Measurements from ENCODE around the gene MORN5. TPM values are rescaled to one million over a fixed set of nuclear protein-coding genes. Genes with fewer than 3 reads are reported as not detected.
A peak's percentile ranks its signal among the peaks of the same experiment; 100 is the strongest.

The MORN5 gene
- total RNA-seq, 1 experiment from 2014 or later = not detected

DNA sequence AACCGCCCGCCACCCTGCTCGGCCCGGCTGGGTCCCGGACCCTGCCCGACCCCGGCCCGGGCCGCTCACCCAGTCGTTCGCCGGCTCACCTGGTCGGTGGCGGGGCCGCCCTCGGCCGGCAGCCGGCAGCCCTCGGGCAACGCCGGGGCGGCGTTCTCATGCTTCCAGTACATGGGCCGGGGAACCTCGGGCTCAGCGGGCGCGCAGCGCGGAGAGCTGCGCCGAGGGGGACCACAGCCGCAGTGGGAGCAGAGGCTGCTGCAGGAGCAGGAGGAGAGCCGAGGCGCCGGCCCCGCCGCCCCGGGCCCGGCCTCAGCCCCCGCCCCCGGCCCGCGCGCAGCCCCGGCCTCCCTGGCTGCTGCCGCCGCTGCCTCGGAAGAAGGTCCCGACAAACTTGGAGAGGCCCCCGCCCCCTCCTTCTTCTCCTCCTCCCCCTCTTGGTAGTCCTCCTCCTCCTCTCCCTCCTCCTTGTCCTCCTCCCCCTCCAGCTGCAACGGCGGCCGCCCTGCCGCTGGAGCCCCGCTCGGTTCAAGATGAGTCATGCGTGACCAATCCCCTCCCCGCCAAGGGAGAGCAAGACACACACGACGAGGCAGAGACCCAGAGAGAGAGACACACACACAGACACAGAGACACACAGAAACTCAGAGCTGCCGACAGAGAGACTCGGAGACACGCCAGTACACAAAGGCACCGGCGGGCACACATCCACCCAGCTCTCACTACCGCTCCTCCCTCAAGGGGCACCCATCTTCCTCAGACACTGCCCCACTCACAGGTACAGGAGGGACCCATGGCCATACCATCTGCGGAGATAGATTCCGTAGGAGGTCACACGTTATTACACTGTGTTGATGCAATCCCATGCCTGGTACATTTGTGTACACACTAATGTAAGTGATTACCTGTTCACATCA lies 69.1 kb downstream of the MORN5 start, which contains the start of gene LHX6:
Gene LHX6, minus strand, starts transcription at position 390 of the 917 bp plus-strand sequence. Its CDS starts 217 bp downstream, at position 173.
- peak; percentile 56 for DNase-seq (ENCODE audit: low read depth)

- no peak for DNase-seq (ENCODE audit: low read depth)
These were observed 69.8 kb downstream of the MORN5 start for GRCh38 chr9:122229485-122229837.

DNA sequence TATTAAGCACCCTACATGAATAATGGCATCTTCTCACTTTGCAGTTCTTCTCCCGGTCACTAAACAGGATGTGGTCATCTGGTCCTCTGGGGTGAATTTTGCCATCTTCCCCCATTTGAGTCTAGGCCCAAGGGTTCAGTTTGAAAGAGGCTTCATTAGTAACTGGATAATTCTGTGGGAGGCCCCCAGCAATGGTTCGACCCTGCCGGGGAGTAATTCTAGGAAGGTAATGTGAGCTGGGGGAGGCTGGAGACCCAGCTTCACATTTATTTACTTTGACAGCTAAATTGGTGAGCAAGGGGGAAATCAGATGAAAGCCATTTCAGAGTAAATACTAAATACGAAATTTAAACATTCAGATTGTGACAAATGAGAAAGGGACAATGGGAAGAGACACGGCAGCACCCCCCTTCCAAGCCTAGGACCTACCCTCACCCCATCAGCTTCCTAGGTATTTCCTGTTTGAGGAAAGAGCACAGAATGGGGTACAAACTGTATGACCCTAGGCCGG lies 73.1 kb downstream of the MORN5 start:
- no peak for DNase-seq (ENCODE audit: low read depth)

- DNase-seq (ENCODE audit: low read depth) = no peak
These were observed 74.5 kb downstream of the MORN5 start for GRCh38 chr9:122234022-122234748.

DNA sequence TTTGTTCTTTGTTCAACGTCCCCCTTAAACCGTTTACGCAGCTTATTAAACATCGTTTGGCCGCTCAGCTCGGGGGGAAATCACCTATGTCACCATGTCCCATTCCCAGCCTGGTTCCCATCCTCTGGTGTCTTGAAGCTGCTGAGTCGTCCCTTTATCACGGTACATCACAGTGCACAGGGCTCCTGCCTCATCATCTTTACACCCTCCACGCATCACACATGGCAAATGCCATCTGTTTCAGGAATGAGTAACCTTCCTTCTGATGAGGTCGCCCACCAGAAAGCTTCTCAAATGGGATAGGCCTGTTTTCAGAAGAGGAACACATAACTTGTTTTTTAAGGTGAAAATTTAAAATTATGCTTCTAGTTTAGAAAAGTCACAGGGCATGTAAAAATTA lies 77.0 kb downstream of the MORN5 start:
- DNase-seq (ENCODE audit: low read depth) = no peak

DNA sequence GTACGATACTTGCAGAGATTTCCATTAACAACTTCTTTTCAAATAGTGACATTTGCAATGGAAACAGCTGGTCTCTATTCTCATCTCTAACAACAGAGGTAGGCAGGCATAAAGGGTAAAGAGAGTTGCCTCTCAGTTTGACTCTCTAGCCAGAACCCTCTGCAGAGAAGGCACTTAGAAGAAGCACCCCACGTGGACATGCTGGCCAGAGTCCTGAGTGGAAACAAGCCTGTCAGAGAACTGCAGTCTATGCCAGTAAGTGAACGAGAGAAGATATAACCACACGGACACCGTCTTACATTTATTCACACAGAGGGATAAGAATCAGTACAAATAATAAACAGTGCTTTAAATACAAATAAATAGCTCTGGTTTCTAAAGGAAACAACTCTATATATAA lies 80.0 kb downstream of the MORN5 start:
- DNase-seq (ENCODE audit: low read depth) = no peak

DNA sequence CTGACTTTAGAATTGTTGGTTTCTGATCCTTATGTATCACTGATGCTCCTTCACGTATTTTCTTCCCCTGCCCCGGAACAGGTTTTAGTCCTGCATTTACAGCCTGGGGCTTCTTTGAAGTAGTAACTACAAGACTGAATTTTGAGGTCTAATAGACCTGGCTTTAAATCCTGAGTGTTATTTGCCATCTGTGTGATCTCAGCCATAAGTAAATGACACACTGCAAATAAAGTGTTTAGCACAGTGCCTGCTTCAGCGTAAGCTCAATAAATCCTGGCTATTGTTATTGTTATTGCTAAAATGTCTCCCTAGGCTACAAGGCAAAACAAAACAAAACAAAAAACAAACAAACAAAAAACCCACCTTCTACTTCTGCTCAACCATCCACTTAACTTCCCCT lies 84.6 kb downstream of the MORN5 start:
- DNase-seq (ENCODE audit: low read depth) = no peak

DNA sequence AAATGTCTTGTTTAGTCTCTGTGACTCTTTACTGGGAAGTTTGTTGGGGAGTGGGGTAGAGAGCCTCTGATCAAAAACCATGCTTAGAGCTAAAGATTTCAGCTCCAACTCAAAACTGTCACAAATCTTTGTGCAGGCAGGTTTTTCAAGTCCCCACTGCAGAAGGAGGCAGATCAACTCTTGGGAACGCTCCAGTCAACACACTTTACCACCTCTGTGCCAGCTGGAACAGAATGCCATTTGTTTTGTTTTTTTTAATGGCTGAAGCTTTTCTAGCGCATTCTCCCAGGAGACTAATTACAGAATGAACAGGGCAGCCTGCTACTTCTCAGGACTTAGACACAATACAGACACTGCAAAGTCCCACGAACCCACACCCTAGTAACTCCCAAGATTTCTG lies 87.0 kb downstream of the MORN5 start:
- DNase-seq (ENCODE audit: low read depth) = no peak

DNA sequence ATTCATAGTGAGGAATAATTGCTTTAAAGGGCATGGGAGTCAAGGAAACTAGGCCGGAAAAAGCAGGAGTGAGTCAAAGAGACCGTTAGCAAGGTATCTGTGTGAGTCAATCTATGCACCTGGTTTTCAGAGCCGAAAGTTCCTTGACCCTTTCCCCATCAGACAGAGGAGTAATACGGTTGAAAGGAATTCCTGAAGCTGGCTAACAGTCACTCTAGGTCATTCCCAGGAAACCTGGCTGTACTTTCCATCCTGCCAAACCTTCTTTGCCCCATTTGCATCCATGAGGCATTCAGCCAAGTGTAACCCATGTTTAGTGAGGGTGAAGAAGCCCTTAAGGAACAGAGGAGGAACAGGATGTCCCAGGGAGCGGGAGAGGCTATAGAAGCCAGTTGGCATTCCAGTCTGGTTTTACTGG lies 88.7 kb downstream of the MORN5 start:
- no peak for DNase-seq (ENCODE audit: low read depth)

Other genes starting within 250 kb of the MORN5 start
- 3.9 and 4.7 TPM in 2 replicates for gene TTLL11, start 66.6 kb upstream of the MORN5 start, total RNA-seq (2014; rRNA removed; shearing (Covaris generic))
- 69.3 and 93.4 TPM in 2 replicates for gene NDUFA8, start 129 bp upstream of the MORN5 start, total RNA-seq (2014; rRNA removed; shearing (Covaris generic))
- 0.05 and 0.37 TPM in 2 replicates for gene LHX6, start 69.0 kb downstream of the MORN5 start, total RNA-seq (2014; rRNA removed; shearing (Covaris generic))
- gene RBM18, start 104.9 kb downstream of the MORN5 start, total RNA-seq (2014; rRNA removed; shearing (Covaris generic)) = 12.6 and 18.1 TPM in 2 replicates
- 27.3 and 37.9 TPM in 2 replicates for gene MRRF, start 105.0 kb downstream of the MORN5 start, total RNA-seq (2014; rRNA removed; shearing (Covaris generic))
- gene PTGS1, start 211.1 kb downstream of the MORN5 start, total RNA-seq (2014; rRNA removed; shearing (Covaris generic)) = 4.8 and 6.7 TPM in 2 replicates

Measured in M059J (cell line).